Skeletal muscle satellite cell (primary cell): ENCODE data around the gene FKBP3. TPM values are rescaled to one million over a fixed set of nuclear protein-coding genes. Genes with fewer than 3 reads are reported as not detected.
"Not testable (repeated sequence)": the region's sequence is repeated elsewhere in the genome, so short reads cannot be mapped to it uniquely, and the experiment has no call there.

Experiments used
- H3K27me3 ChIP-seq: 2 replicates; pipeline ENCODE4 v1.7.0; 2013; ENCODE audit warnings: low read length; ENCODE audit not compliant: control insufficient read depth, insufficient read depth
- H3K36me3 ChIP-seq: 2 replicates; pipeline ENCODE4 v1.7.0; 2013; ENCODE audit warnings: mild to moderate bottlenecking, control low read depth, low read length; ENCODE audit not compliant: insufficient read depth
- H3K4me1 ChIP-seq: 2 replicates; pipeline ENCODE4 v1.7.0; 2013; ENCODE audit warnings: low read length; ENCODE audit not compliant: control insufficient read depth, insufficient read depth
- H3K4me2 ChIP-seq: 2 replicates; pipeline ENCODE4 v1.7.0; 2013; ENCODE audit warnings: mild to moderate bottlenecking, low read length
- H3K4me3 ChIP-seq: 2 replicates; pipeline ENCODE4 v1.7.0; 2013; ENCODE audit warnings: low read length
- H3K9ac ChIP-seq: 2 replicates; pipeline ENCODE4 v1.7.0; 2013; ENCODE audit warnings: mild to moderate bottlenecking, low read depth, low read length, moderate library complexity
- H3K9me3 ChIP-seq: replicated peaks from 2 replicates; pipeline ENCODE4 v1.7.0; 2013; ENCODE audit warnings: mild to moderate bottlenecking, control low read depth, low read length
- total RNA-seq: library from RNA; depleted of rRNA; stranded (reverse); fragments of >200 nt; gene quantifications from 2 replicates; pipeline ENCODE4 v1.2.3, GENCODE V29; 2012; rRNA removed

The FKBP3 gene
- total RNA-seq = 21.5 and 22.9 TPM in 2 replicates

DNA sequence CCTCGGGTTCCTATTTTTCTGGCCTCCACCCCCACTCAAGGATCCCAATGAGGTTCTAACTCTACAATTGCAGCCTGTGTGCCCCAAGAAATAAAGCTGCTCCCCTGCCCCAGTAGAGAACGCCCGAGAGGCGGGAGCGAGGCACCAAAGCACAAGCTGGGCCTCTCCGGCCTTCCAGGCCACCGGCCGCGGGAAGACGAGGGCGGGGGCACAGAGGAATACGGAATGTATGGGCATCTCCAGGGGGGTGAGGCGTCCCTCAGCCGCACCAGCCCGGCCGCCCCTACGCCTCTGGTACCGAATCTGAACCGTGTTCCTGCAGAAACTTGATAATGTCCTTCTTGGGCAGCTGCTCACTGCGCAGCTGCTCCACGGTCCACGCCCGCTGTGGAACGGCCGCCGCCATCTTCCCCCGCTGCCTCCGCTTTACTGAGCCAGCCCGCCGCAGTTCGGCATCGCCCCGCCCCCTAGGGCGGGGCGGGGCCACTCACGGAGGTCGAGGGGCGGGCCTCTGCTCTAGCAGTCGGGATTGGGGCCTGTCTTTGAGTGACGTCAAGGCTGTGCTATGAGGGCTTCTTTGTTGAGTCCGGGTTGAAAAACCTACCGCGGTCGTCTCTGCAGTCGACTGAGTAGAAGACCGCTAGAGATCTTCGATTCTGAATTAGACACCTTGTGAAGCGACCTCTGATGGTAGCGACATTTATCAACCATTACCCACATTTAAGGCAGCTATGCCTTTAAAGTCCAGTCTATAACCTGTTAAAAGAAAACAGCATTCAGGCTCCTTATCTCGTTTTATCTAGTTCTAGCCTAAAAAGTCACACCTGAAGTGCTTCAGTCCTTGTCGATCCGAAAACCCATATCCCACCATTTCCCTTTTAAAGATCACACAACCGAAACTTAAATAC is at the start of gene FKBP3:
Gene FKBP3, minus strand, starts transcription at position 431 of the 908 bp plus-strand sequence. Its CDS starts 25 bp downstream, at position 406.
- no peaks in the 10 kb centered on the region for H3K9me3 ChIP-seq
- peaks cover 12% of the 10 kb centered on the region for H3K4me1 ChIP-seq
- H3K27me3 ChIP-seq = no peaks in the 10 kb centered on the region
- peak within 1 kb of the TSS; percentile 99 for H3K9ac ChIP-seq
- peaks cover 6% of the 10 kb centered on the region for H3K36me3 ChIP-seq
- peak within 1 kb of the TSS; percentile 89 for H3K4me3 ChIP-seq
- peak within 1 kb of the TSS; percentile 96 for H3K4me2 ChIP-seq

DNA sequence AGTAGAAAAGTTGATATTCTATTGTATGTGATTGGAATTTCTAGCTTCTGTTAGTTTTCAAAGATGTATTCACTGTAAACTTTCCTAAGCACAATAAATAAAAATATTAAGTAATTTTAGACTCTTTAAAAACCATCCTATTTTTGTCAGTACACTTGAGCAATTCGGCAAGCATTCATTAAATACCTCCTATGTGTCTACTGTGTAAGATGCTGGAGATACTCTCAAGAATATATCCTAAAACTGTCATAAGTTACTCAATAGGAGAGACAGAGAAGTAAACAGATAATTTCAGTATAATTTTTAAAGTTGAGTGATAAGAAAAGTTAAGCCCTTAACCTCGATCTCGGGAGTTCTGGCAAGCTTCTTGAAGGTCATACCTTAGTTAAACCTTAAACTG is 47.5 kb upstream of the FKBP3 start:
- Histone ChIP-seq H3K27me3 (no peaks in the 10 kb centered on the region), H3K9ac (no peak overlapping the region), H3K4me1 (peaks cover 27% of the 10 kb centered on the region), H3K9me3 (no peaks in the 10 kb centered on the region), H3K4me3 (no peak overlapping the region), H3K36me3 (no peaks in the 10 kb centered on the region), H3K4me2 (no peak overlapping the region)

DNA sequence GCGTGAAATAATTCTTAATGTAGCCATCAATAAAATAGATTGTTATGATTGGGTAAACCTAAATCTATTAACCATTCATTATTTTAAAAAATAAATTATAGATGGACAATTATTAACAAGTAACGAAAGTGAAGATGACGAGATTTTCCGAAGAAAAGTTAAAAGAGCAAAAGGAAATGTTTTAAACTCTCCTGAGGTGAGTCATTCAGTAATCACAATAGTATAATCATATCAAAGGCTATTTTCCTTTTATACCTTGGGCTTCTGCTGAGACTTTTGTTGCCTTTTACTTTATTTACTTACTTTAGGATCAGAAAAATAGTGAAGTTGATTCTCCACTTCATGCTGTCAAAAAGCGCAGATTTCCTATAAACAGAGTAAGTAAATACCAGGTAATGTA is 47.0 kb upstream of the FKBP3 start:
- no peak overlapping the region for H3K4me2 ChIP-seq
- H3K9me3 ChIP-seq = no peaks in the 10 kb centered on the region
- no peak overlapping the region for H3K9ac ChIP-seq
- H3K4me1 ChIP-seq = peaks cover 32% of the 10 kb centered on the region
- H3K36me3 ChIP-seq = no peaks in the 10 kb centered on the region
- no peaks in the 10 kb centered on the region for H3K27me3 ChIP-seq
- no peak overlapping the region for H3K4me3 ChIP-seq

- no peaks in the 10 kb centered on the region for H3K27me3 ChIP-seq
- no peak overlapping the region for H3K4me2 ChIP-seq
- H3K9me3 ChIP-seq = no peaks in the 10 kb centered on the region
- H3K4me3 ChIP-seq = no peak overlapping the region
- peaks cover 29% of the 10 kb centered on the region for H3K4me1 ChIP-seq
- H3K36me3 ChIP-seq = no peaks in the 10 kb centered on the region
- no peak overlapping the region for H3K9ac ChIP-seq
Observed at GRCh38 chr14:45177076-45177475, 42.8 kb upstream of the FKBP3 start.

DNA sequence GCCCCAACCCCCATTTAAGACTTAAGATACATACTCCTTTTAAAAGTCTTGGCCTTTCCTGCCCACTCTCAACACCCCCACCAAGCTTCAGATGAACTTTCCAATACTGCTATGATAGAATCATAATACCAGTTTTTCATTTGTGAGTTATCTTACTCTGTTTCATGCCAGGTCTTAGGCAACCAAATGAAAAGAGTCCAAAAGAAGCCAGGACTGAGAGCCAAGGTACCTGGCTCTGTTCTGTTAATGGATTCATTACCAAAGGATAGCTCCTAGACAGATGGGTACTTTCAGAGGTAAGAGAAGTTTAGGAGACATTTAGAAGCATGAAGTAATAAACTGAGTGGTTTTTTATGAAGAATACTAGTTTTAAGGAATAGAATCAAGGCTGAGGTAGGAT is 35.6 kb upstream of the FKBP3 start:
- no peak overlapping the region for H3K9ac ChIP-seq
- H3K9me3 ChIP-seq = no peaks in the 10 kb centered on the region
- H3K27me3 ChIP-seq = no peaks in the 10 kb centered on the region
- H3K4me3 ChIP-seq = no peak overlapping the region
- H3K4me1 ChIP-seq = no peaks in the 10 kb centered on the region
- no peak overlapping the region for H3K4me2 ChIP-seq
- no peaks in the 10 kb centered on the region for H3K36me3 ChIP-seq

- Histone ChIP-seq H3K9me3 (no peaks in the 10 kb centered on the region), H3K36me3 (no peaks in the 10 kb centered on the region), H3K4me1 (no peaks in the 10 kb centered on the region), H3K4me2 (no peak overlapping the region), H3K9ac (no peak overlapping the region), H3K27me3 (no peaks in the 10 kb centered on the region), H3K4me3 (no peak overlapping the region)
Observed at GRCh38 chr14:45156067-45156466, 21.8 kb upstream of the FKBP3 start.

- H3K4me3 ChIP-seq = no peak overlapping the region
- no peaks in the 10 kb centered on the region for H3K4me1 ChIP-seq
- no peaks in the 10 kb centered on the region for H3K9me3 ChIP-seq
- no peak overlapping the region for H3K9ac ChIP-seq
- H3K27me3 ChIP-seq = no peaks in the 10 kb centered on the region
- H3K4me2 ChIP-seq = no peak overlapping the region
- H3K36me3 ChIP-seq = no peaks in the 10 kb centered on the region
Observed at GRCh38 chr14:45150386-45150890, 16.2 kb upstream of the FKBP3 start.

DNA sequence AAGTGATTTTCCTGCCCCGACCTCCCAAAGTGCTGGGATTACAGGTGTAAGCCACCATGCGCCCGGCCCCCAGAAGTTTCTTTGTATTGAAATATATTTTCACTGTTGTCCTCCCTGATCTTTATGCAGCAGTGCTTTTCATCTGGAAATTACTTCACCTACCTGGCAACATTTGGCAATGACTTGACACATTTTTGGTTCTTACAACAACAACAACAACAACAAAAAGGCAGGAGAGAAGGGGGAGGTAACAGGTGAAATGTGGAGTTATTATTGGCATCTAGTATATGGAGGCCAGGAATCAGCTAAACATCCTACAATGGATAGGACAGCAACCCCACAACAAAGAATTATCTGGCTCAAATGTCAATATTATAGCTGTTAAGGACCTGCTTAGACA is 15.3 kb upstream of the FKBP3 start:
- H3K4me1 ChIP-seq = no peaks in the 10 kb centered on the region
- H3K27me3 ChIP-seq = no peaks in the 10 kb centered on the region
- no peak overlapping the region for H3K9ac ChIP-seq
- no peaks in the 10 kb centered on the region for H3K36me3 ChIP-seq
- H3K9me3 ChIP-seq = no peaks in the 10 kb centered on the region
- no peak overlapping the region for H3K4me3 ChIP-seq
- no peak overlapping the region for H3K4me2 ChIP-seq

DNA sequence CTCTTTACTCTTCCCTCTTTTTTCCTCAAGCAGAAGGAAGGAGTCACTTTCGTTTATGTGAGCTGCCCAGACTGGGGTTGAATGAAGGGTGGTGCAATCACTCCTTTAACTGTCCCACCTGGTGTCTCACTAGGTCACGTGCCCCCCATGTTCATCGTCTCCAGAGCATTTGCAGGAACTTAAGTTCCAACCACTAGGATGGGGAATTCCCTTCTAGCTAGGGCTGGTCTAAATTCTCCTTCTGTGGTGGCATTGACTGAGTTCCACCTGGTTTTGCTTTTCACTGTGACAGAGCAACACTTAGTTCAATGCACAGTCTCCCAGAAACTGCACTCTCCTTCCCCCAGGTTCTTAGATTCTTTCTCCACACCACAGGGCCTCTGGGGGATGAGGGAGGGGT is 10.9 kb upstream of the FKBP3 start:
- no peaks in the 10 kb centered on the region for H3K4me1 ChIP-seq
- H3K4me3 ChIP-seq = no peak overlapping the region
- no peaks in the 10 kb centered on the region for H3K36me3 ChIP-seq
- no peak overlapping the region for H3K9ac ChIP-seq
- no peaks in the 10 kb centered on the region for H3K9me3 ChIP-seq
- no peaks in the 10 kb centered on the region for H3K27me3 ChIP-seq
- H3K4me2 ChIP-seq = no peak overlapping the region

DNA sequence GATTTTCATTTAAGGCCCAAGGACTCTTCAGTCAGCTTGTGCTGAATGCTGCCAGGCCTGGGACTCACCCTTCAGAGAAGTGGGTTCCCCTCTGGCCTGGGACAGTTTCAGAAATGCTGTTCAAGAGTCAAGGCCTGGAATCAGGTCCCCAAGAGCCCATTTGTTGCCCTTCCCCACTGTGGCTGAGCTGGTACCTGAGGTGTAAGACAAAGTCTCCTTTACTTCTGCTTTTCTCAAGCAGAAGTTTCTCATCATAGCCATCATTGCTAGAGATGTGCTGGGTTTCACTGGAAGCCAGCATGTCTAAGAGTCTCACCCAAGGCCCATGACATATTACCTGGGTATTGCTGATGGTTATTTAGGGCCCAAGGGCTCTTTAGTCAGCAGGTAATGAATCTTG is 10.4 kb upstream of the FKBP3 start:
- H3K4me2 ChIP-seq = no peak overlapping the region
- H3K9me3 ChIP-seq = no peaks in the 10 kb centered on the region
- no peaks in the 10 kb centered on the region for H3K27me3 ChIP-seq
- no peaks in the 10 kb centered on the region for H3K4me1 ChIP-seq
- no peak overlapping the region for H3K4me3 ChIP-seq
- no peaks in the 10 kb centered on the region for H3K36me3 ChIP-seq
- no peak overlapping the region for H3K9ac ChIP-seq

DNA sequence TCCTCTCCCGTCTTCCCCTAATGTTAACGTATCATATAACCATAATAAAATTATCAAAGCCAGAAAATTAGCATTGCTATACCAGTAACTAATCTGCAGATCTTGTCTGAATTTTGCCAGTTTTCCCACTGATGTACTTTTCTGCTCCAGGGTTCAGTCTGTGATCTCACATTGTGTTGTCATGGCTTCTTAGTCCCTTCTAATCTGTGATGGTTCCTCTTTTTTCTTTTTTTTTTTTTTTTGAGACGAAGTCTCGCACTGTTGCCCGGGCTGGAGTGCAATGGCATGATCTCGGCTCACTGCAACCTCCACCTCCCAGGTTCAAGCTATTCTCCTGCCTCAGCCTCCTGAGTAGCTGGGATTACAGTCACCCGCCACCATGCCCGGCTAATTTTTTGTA is 7.8 kb upstream of the FKBP3 start:
- not testable (repeated sequence) for H3K4me3 ChIP-seq, H3K9ac ChIP-seq, H3K9me3 ChIP-seq, H3K36me3 ChIP-seq, H3K4me2 ChIP-seq, H3K27me3 ChIP-seq
- peaks cover 11% of the 10 kb centered on the region for H3K4me1 ChIP-seq

GRCh38 chr14:45140661-45141187 is 6.4 kb upstream of the FKBP3 start:
- peaks cover 12% of the 10 kb centered on the region for H3K4me1 ChIP-seq
- no peak overlapping the region for H3K4me3 ChIP-seq
- H3K27me3 ChIP-seq = no peaks in the 10 kb centered on the region
- no peak overlapping the region for H3K4me2 ChIP-seq
- no peaks in the 10 kb centered on the region for H3K9me3 ChIP-seq
- H3K36me3 ChIP-seq = no peaks in the 10 kb centered on the region
- no peak overlapping the region for H3K9ac ChIP-seq
